Transverse colon (tissue), 3 donors: ENCODE measurements around the gene USP2.

Experiments
- CTCF ChIP-seq, 5 experiments: fragments of 200-600 bp in 3 of 5; fragments of 450-650 bp in 2 of 5; sonication (generic) in 3 of 5; IDR thresholded peaks; 1 replicate in 2 of 5; 2 replicates in 3 of 5; pipeline ENCODE4 v1.5.1; 2016 to 2017; ENCODE audit warnings: antibody characterized with exemption in 5 of 5, inconsistent platforms in 3 of 5, mild to moderate bottlenecking in 2 of 5, moderate library complexity in 1 of 5
- EP300 ChIP-seq: sonication (generic); formaldehyde crosslinking; IDR thresholded peaks from one replicate; pipeline ENCODE4 v1.6.1; 2017; ENCODE audit warnings: antibody characterized with exemption, low read depth

DNA sequence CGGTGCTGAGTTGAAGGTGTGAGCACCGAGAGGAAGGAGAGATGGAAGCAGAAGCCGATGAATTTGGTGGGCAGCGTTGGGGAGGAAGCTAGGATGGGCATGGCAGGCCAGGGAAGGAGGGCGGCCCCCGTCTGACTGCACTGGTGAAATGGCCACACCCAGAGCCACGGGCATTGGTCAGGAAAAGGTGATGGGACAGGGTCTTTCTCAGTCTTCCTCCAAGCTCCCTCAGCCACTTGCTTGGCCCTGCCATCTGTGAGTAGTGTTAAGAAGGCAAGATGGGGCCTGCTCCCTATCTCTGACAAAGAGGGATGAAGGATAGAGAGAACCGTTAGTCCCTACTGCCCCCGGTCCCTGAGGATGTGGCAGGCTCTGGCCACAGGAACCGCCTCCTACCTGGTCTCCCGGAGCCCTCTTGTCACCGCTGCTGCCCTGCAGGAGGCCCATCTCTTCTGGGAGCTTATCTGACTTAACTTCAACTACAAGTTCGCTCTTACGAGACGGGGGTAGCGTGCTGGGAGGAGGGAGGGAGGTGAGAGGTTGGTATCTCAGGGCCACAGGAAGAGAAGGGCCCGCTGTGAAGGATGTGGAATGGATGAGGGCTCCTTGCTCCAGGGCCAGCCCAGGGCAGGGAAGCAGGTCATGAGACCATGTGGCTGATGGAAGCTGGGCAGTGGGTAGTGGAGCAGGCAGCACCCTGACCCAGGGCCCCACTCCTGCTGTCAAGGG lies 71.4 kb downstream of the USP2 start:
- no peak for TF ChIP-seq CTCF (IDR thresholded peaks at IDR 0.05)
- TF ChIP-seq EP300, result no peak
